GM18498 (cell line): ENCODE data around the gene NCOA1.
"Not testable (repeated sequence)": the region's sequence is repeated elsewhere in the genome, so short reads cannot be mapped to it uniquely, and the experiment has no call there.

Experiments used
- ATAC-seq: cut with Tn5 transposase; IDR thresholded peaks from one replicate; pipeline ENCODE4 v1.9.1; 2021; ENCODE audit warnings: mild to moderate bottlenecking, moderate library complexity; ENCODE audit not compliant: unreplicated experiment

The NCOA1 gene

GRCh38 chr2:24676493-24676892 is 185.4 kb downstream of the NCOA1 start:
- no peak for ATAC-seq

- ATAC-seq, result not testable (repeated sequence)
Measured at GRCh38 chr2:24678066-24678465, 187.0 kb downstream of the NCOA1 start.

- ATAC-seq, result no peak
Measured at GRCh38 chr2:24680196-24680595, 189.1 kb downstream of the NCOA1 start.

- ATAC-seq, result no peak
Measured at GRCh38 chr2:24682304-24682703, 191.2 kb downstream of the NCOA1 start.

- no peak for ATAC-seq
Measured at GRCh38 chr2:24683408-24683807, 192.4 kb downstream of the NCOA1 start.

- no peak for ATAC-seq
Measured at GRCh38 chr2:24690524-24690923, 199.5 kb downstream of the NCOA1 start.

GRCh38 chr2:24691806-24692205 is 200.8 kb downstream of the NCOA1 start:
- no peak for ATAC-seq

GRCh38 chr2:24697792-24698191 is 206.7 kb downstream of the NCOA1 start:
- no peak for ATAC-seq

GRCh38 chr2:24702800-24703199 is 211.7 kb downstream of the NCOA1 start:
- no peak for ATAC-seq

- ATAC-seq, result no peak
Measured at GRCh38 chr2:24704692-24705091, 213.6 kb downstream of the NCOA1 start.

GRCh38 chr2:24707143-24707542 is 216.1 kb downstream of the NCOA1 start:
- no peak for ATAC-seq

- ATAC-seq, result no peak
Measured at GRCh38 chr2:24708537-24709152, 217.6 kb downstream of the NCOA1 start.

- no peak for ATAC-seq
Measured at GRCh38 chr2:24710806-24711205, 219.8 kb downstream of the NCOA1 start.

GRCh38 chr2:24711865-24712264 is 220.8 kb downstream of the NCOA1 start:
- no peak for ATAC-seq

- ATAC-seq, result no peak
Measured at GRCh38 chr2:24712296-24712695, 221.2 kb downstream of the NCOA1 start.

GRCh38 chr2:24717263-24717951 is 226.4 kb downstream of the NCOA1 start:
- no peak for ATAC-seq

GRCh38 chr2:24720310-24720709 is 229.3 kb downstream of the NCOA1 start:
- ATAC-seq, result peak; percentile 89

- ATAC-seq, result no peak
Measured at GRCh38 chr2:24721470-24721869, 230.4 kb downstream of the NCOA1 start.

GRCh38 chr2:24722141-24722790 is 231.2 kb downstream of the NCOA1 start:
- no peak for ATAC-seq

- ATAC-seq, result no peak
Measured at GRCh38 chr2:24723191-24723590, 232.1 kb downstream of the NCOA1 start.

- ATAC-seq, result no peak
Measured at GRCh38 chr2:24723665-24724064, 232.6 kb downstream of the NCOA1 start.

- ATAC-seq, result no peak
Measured at GRCh38 chr2:24724111-24724775, 233.2 kb downstream of the NCOA1 start.
